Endodermal cell (in vitro differentiated cells): ENCODE results near the gene GPC4. TPM values are rescaled to one million over a fixed set of nuclear protein-coding genes. Genes with fewer than 3 reads are reported as not detected.

ENCODE experiments used
- DNase-seq: peaks from one replicate; pipeline ENCODE4 v3.0.0-alpha.2; 2017
- H3K27ac ChIP-seq: 2 replicates; pipeline ENCODE4 v1.5.1; 2013; ENCODE audit warnings: mild to moderate bottlenecking, low read depth, low read length, moderate library complexity
- H3K27me3 ChIP-seq: 2 replicates; pipeline ENCODE4 v1.6.1; 2013; ENCODE audit warnings: mild to moderate bottlenecking, low read length, moderate library complexity; ENCODE audit not compliant: insufficient read depth, control insufficient read depth, poor library complexity, severe bottlenecking
- H3K36me3 ChIP-seq: 2 replicates; pipeline ENCODE4 v1.7.0; 2013; ENCODE audit warnings: mild to moderate bottlenecking, low read length, moderate library complexity; ENCODE audit not compliant: control insufficient read depth, insufficient read depth
- H3K4me1 ChIP-seq: one replicate; pipeline ENCODE4 v1.7.0; 2013; ENCODE audit warnings: low read length; ENCODE audit not compliant: control insufficient read depth, insufficient read depth
- H3K4me3 ChIP-seq: 2 replicates; pipeline ENCODE4 v1.5.1; 2013; ENCODE audit warnings: mild to moderate bottlenecking, low read length, moderate library complexity
- H3K9ac ChIP-seq: 2 replicates; pipeline ENCODE4 v1.6.1; 2013; ENCODE audit warnings: mild to moderate bottlenecking, low read length, moderate library complexity; ENCODE audit not compliant: poor library complexity, severe bottlenecking; ENCODE audit errors: extremely low read depth
- H3K9me3 ChIP-seq: 2 replicates; pipeline ENCODE4 v1.6.1; 2013; ENCODE audit warnings: mild to moderate bottlenecking, low read length, moderate library complexity; ENCODE audit not compliant: control insufficient read depth
- H3K27ac Mint-ChIP-seq: 2 replicates; pipeline ENCODE4 v1.8.0; 2020; ENCODE audit warnings: mixed read lengths
- H3K27me3 Mint-ChIP-seq: 2 replicates; pipeline ENCODE4 v1.8.0; 2021; ENCODE audit warnings: mild to moderate bottlenecking, mixed read lengths; ENCODE audit not compliant: insufficient read depth
- H3K36me3 Mint-ChIP-seq: 2 replicates; pipeline ENCODE4 v1.8.0; 2020; ENCODE audit warnings: low read depth, mixed read lengths
- H3K4me1 Mint-ChIP-seq: 2 replicates; pipeline ENCODE4 v1.8.0; 2020; ENCODE audit warnings: mixed read lengths
- H3K4me3 Mint-ChIP-seq: 2 replicates; pipeline ENCODE4 v1.8.0; 2020; ENCODE audit warnings: mild to moderate bottlenecking, moderate library complexity, mixed read lengths
- H3K9me3 Mint-ChIP-seq: 2 replicates; pipeline ENCODE4 v1.8.0; 2020; ENCODE audit warnings: mild to moderate bottlenecking, mixed read lengths
- CTCF ChIP-seq: fragments of 200-600 bp; sonication (generic); conservative IDR thresholded peaks from 2 replicates; pipeline ENCODE4 v1.5.0; 2021; ENCODE audit warnings: antibody characterized with exemption, mild to moderate bottlenecking
- WGBS, 2 experiments: methylation state at CpG; one replicate each; pipeline versions ENCODE4 v1.1.5 to v1.1.7; 2013; ENCODE audit warnings: missing lambda C conversion rate in 2 of 2, mixed read lengths in 1 of 2; ENCODE audit not compliant: insufficient coverage in 1 of 2, insufficient read length in 1 of 2; 5-methylcytosine and 5-hydroxymethylcytosine counted together
- total RNA-seq, 2 donors: library from RNA; stranded (reverse); fragmentation: NEBNext Ultra II Directional in 1 of 2; extraction: Animal tissue kit (Norgen Biotek cat#: 25700) in 1 of 2; gene quantifications; 2 replicates in 1 of 2; 3 replicates in 1 of 2; pipeline ENCODE4 v1.2.1, GENCODE V29; 2021

Gene GPC4
- total RNA-seq, 2 donors from 2014 or later = 281 to 829 TPM

- Histone ChIP-seq H3K4me3 (no peak overlapping the region), H3K9ac (no peak overlapping the region), H3K4me1 (no peaks in the 10 kb centered on the region), H3K36me3 (peaks cover 25% of the 10 kb centered on the region), H3K27ac (no peak overlapping the region), H3K27me3 (no peaks in the 10 kb centered on the region), H3K9me3 (no peaks in the 10 kb centered on the region)
- no peak for DNase-seq
- Mint-ChIP-seq H3K9me3 (no peaks in the 10 kb centered on the region), H3K4me1 (peaks cover 81% of the 10 kb centered on the region), H3K36me3 (peaks cover 30% of the 10 kb centered on the region), H3K27me3 (no peaks in the 10 kb centered on the region), H3K27ac (no peak overlapping the region), H3K4me3 (no peak overlapping the region)
- WGBS, 2 experiments = 90% methylated on average over 2 of the region's 3 CpGs; no CpG with 5 or more reads in 1 of the 2 experiments
- no peak for TF ChIP-seq CTCF
Observed at GRCh38 chrX:133346026-133346425, 69.3 kb downstream of the GPC4 start.

GRCh38 chrX:133339566-133339965 lies 75.7 kb downstream of the GPC4 start:
- Histone ChIP-seq H3K9me3 (no peaks in the 10 kb centered on the region), H3K4me1 (no peaks in the 10 kb centered on the region), H3K36me3 (peaks cover 48% of the 10 kb centered on the region), H3K27ac (no peak overlapping the region), H3K4me3 (no peak overlapping the region), H3K9ac (no peak overlapping the region), H3K27me3 (no peaks in the 10 kb centered on the region)
- Mint-ChIP-seq H3K4me1 (peaks cover 57% of the 10 kb centered on the region), H3K27ac (no peak overlapping the region), H3K4me3 (no peak overlapping the region), H3K9me3 (no peaks in the 10 kb centered on the region), H3K36me3 (peaks cover 57% of the 10 kb centered on the region), H3K27me3 (no peaks in the 10 kb centered on the region)
- no peak for DNase-seq
- 90 to 100% methylated on average over 1 to 2 of the region's 2 CpGs for WGBS, 2 experiments
- TF ChIP-seq CTCF = no peak

GRCh38 chrX:133337250-133337649 lies 78.0 kb downstream of the GPC4 start:
- H3K27me3 ChIP-seq = no peaks in the 10 kb centered on the region
- peaks cover 61% of the 10 kb centered on the region for H3K4me1 Mint-ChIP-seq
- H3K36me3 Mint-ChIP-seq = peaks cover 75% of the 10 kb centered on the region
- H3K4me1 ChIP-seq = no peaks in the 10 kb centered on the region
- no peak overlapping the region for H3K27ac ChIP-seq
- DNase-seq = no peak
- WGBS, 2 experiments = 100% methylated on average over 1 of the region's 2 CpGs; no CpG with 5 or more reads in 1 of the 2 experiments
- no peak overlapping the region for H3K4me3 Mint-ChIP-seq
- no peaks in the 10 kb centered on the region for H3K27me3 Mint-ChIP-seq
- H3K36me3 ChIP-seq = peaks cover 64% of the 10 kb centered on the region
- no peak for TF ChIP-seq CTCF
- H3K27ac Mint-ChIP-seq = no peak overlapping the region
- no peaks in the 10 kb centered on the region for H3K9me3 Mint-ChIP-seq
- H3K9ac ChIP-seq = no peak overlapping the region
- H3K4me3 ChIP-seq = no peak overlapping the region
- no peaks in the 10 kb centered on the region for H3K9me3 ChIP-seq
